HepG2 (cell line): ENCODE data around the gene STPG2. TPM values are rescaled to one million over a fixed set of nuclear protein-coding genes. Genes with fewer than 3 reads are reported as not detected.

Source experiments
- ATAC-seq: fragments of 200-7000 bp; cut with Tn5 transposase; 3 replicates; pipeline ENCODE4 v1.9.1; 2020; ENCODE audit warnings: mild to moderate bottlenecking, moderate library complexity
- BruUV-seq: library from RNA; stranded (reverse); fragments of 400-500 nt; replicated peaks from 2 replicates; lab custom pipeline; 2021; lab: Mats Ljungman, UMichigan
- CTCF ChIA-PET: fragments of 300-600 bp; formaldehyde crosslinking; extraction: SDS; loops from one replicate; lab custom pipeline; 2021; ENCODE audit warnings: low total read pairs, inconsistent platforms, low intra/inter-chr PET ratio; lab: Yijun Ruan, JAX
- POLR2A ChIA-PET: fragments of 350-600 bp; sonication (Branson Sonifier 250); formaldehyde crosslinking; loops from one replicate; lab custom pipeline; 2020; ENCODE audit warnings: antibody characterized with exemption, inconsistent platforms; lab: Yijun Ruan, JAX
- DNase-seq: peaks from one replicate; pipeline ENCODE4 v3.0.0-alpha.2; 2015; ENCODE audit warnings: low spot score
- FAIRE-seq: peaks from 3 replicates; lab custom pipeline; 2011; peaks lifted over from hg19 to GRCh38; lab: Jason Lieb, UNC
- H2AFZ ChIP-seq: one replicate; pipeline ENCODE4 v1.6.1; 2011; ENCODE audit warnings: low read length, inconsistent platforms
- H3K27ac ChIP-seq: fragments of 300-600 bp; 3 replicates; pipeline ENCODE4 v1.8.0; 2011; ENCODE audit warnings: mixed run types, mild to moderate bottlenecking, mixed read lengths, low read length, inconsistent platforms; ENCODE audit not compliant: insufficient read depth; ENCODE audit errors: extremely low read length
- H3K27me3 ChIP-seq, 2 experiments: fragments of 200-600 bp in 1 of 2; 2 replicates in 1 of 2; 3 replicates in 1 of 2; pipeline versions ENCODE4 v1.6.0 to v1.8.0; 2011; ENCODE audit warnings: low read length in 2 of 2, mild to moderate bottlenecking in 2 of 2, moderate library complexity in 2 of 2, inconsistent platforms in 1 of 2; ENCODE audit not compliant: insufficient read depth in 2 of 2, control insufficient read depth in 1 of 2
- H3K36me3 ChIP-seq, 2 experiments: fragments of 200-600 bp in 1 of 2; replicated peaks in 1 of 2; 2 replicates in 1 of 2; 3 replicates in 1 of 2; pipeline versions ENCODE4 v1.5.1 to v1.8.0; 2011; ENCODE audit warnings: low read length in 2 of 2, inconsistent platforms in 1 of 2; ENCODE audit not compliant: insufficient read depth in 2 of 2, control insufficient read depth in 1 of 2
- H3K4me1 ChIP-seq: 2 replicates; pipeline ENCODE4 v1.5.1; 2012; ENCODE audit warnings: low read length, inconsistent platforms; ENCODE audit not compliant: insufficient read depth
- H3K4me2 ChIP-seq: 2 replicates; pipeline ENCODE4 v1.6.0; 2011; ENCODE audit warnings: low read depth, low read length, inconsistent platforms
- H3K4me3 ChIP-seq, 3 experiments: fragments of 200-600 bp in 1 of 3; sonication (generic), shearing (Covaris generic) in 1 of 3; replicated peaks in 1 of 3; 2 replicates each; pipeline ENCODE4 v1.5.1; 2011 to 2016; ENCODE audit warnings: low read length in 3 of 3, inconsistent platforms in 2 of 3, low read depth in 2 of 3, mild to moderate bottlenecking in 2 of 3, control low read depth in 1 of 3, mixed read lengths in 1 of 3; ENCODE audit not compliant: insufficient read depth in 1 of 3
- H3K79me2 ChIP-seq: one replicate; pipeline ENCODE4 v1.6.1; 2011; ENCODE audit warnings: low read length, inconsistent platforms; ENCODE audit not compliant: insufficient read depth
- H3K9ac ChIP-seq: 2 replicates; pipeline ENCODE4 v1.6.0; 2011; ENCODE audit warnings: mild to moderate bottlenecking, low read depth, low read length, inconsistent platforms; ENCODE audit not compliant: insufficient read depth
- H3K9me3 ChIP-seq: 2 replicates; pipeline ENCODE4 v1.5.1; 2012; ENCODE audit warnings: mild to moderate bottlenecking, low read length
- H4K20me1 ChIP-seq: 2 replicates; pipeline ENCODE4 v1.6.0; 2011; ENCODE audit warnings: inconsistent platforms, mild to moderate bottlenecking, low read length, moderate library complexity; ENCODE audit not compliant: insufficient read depth
- CREB1 ChIP-seq, 2 experiments: fragments of 450-650 bp in 1 of 2; IDR thresholded peaks; 2 replicates each; pipeline ENCODE4 v1.6.1; 2016 to 2017; ENCODE audit warnings: control low read depth in 1 of 2, mild to moderate bottlenecking in 1 of 2, missing compliant biosample characterization in 1 of 2, missing genetic modification characterization in 1 of 2
- CREM ChIP-seq, 2 experiments: sonication (generic) in 1 of 2; formaldehyde crosslinking in 1 of 2; IDR thresholded peaks; 2 replicates each; pipeline versions ENCODE4 v1.4.0 to v1.6.1; 2016 to 2020; ENCODE audit warnings: antibody characterized with exemption in 1 of 2, mild to moderate bottlenecking in 1 of 2, missing genetic modification reagents in 1 of 2
- MAFK ChIP-seq, 2 experiments: IDR thresholded peaks in 1 of 2; conservative IDR thresholded peaks in 1 of 2; 2 replicates each; pipeline ENCODE4 v1.6.1; 2011; ENCODE audit warnings: improper control_type of control experiment in 2 of 2, low read length in 2 of 2
- RERE ChIP-seq: IDR thresholded peaks from 2 replicates; pipeline ENCODE4 v1.6.1; 2016; ENCODE audit warnings: low read depth, missing genetic modification reagents, missing compliant biosample characterization
- SIN3A ChIP-seq: IDR thresholded peaks from 2 replicates; pipeline ENCODE4 v1.6.1; 2011; ENCODE audit warnings: low read depth, mild to moderate bottlenecking, control low read depth, low read length, borderline replicate concordance
- TFE3 ChIP-seq: IDR thresholded peaks from 2 replicates; pipeline ENCODE4 v1.6.1; 2016
- ZNF580 ChIP-seq: IDR thresholded peaks from 2 replicates; pipeline ENCODE4 v1.6.1; 2016; ENCODE audit warnings: low read depth, borderline replicate concordance
- ZNF737 ChIP-seq: sonication (generic); formaldehyde crosslinking; IDR thresholded peaks from 2 replicates; pipeline ENCODE4 v1.5.0; 2020; ENCODE audit warnings: missing genetic modification reagents, mild to moderate bottlenecking, borderline replicate concordance
- WGBS: methylation state at CpG from one replicate; pipeline ENCODE4 v1.1.6; 2017; ENCODE audit warnings: low lambda C conversion rate; 5-methylcytosine and 5-hydroxymethylcytosine counted together
- in situ Hi-C: cut with HindIII; loops from 2 replicates; pipeline ENCODE4 v1.10.0; 2017; ENCODE audit warnings: low pct_unique_long_range_greater_than_20kb; ENCODE audit not compliant: extremely low pct_ligation_motif_present
- intact Hi-C: fragments of 100-400 bp; cut with micrococcal nuclease; formaldehyde crosslinking; loops from one replicate; pipeline ENCODE4 v1.10.0; 2022; ENCODE audit not compliant: unreplicated experiment
- polyA plus RNA-seq, 8 experiments: library from polyadenylated mRNA; depleted of rRNA in 3 of 8; stranded (reverse) in 7 of 8; unstranded in 1 of 8; fragments of >200 nt; fragmentation: Illumina TruSeq in 4 of 8; extraction: Trizol in 4 of 8; gene quantifications; 2 replicates each; pipeline versions ENCODE4 v1.2.1 to v1.2.3, GENCODE V29; 2011 to 2016; ENCODE audit warnings: low read depth in 4 of 8, missing spikeins in 1 of 8, mixed read lengths in 1 of 8; ENCODE audit not compliant: insufficient read depth in 1 of 8
- total RNA-seq, 5 experiments: library from RNA; depleted of rRNA; stranded (reverse); fragments of >200 nt; fragmentation: Illumina TruSeq; extraction: Trizol; gene quantifications; 2 replicates each; pipeline ENCODE4 v1.2.3, GENCODE V29; 2016; ENCODE audit warnings: low read depth in 1 of 5

STPG2 gene
- total and polyA plus RNA-seq, 2 of the 13 experiments (the other 11 are each of a cell fraction or from before 2014, with no cell fraction given) = 0.07 TPM; not detected in 1

GRCh38 chr4:97590266-97590665 is 553.0 kb downstream of the STPG2 start (continued):
- no peak for TF ChIP-seq MAFK (conservative IDR thresholded peaks at IDR 0.05 in 1 of 2, IDR thresholded peaks at IDR 0.05 in 1 of 2; ENCODE audit: low read length in 2 of 2)

GRCh38 chr4:97589481-97590196 is 553.6 kb downstream of the STPG2 start:
- in situ Hi-C loops (no loop called here), intact Hi-C loops (no loop called here)
- no peaks in the 10 kb centered on the region for H4K20me1 ChIP-seq
- FAIRE-seq = no peak
- CTCF ChIA-PET = no interaction called here
- no TSS peak for BruUV-seq
- WGBS = 45% methylated on average over 5 of the region's 5 CpGs
- no peaks in the 10 kb centered on the region for H3K36me3 ChIP-seq
- H3K4me1 ChIP-seq = no peaks in the 10 kb centered on the region
- no peak overlapping the region for H2AFZ ChIP-seq
- H3K9ac ChIP-seq = no peak overlapping the region
- H3K27ac ChIP-seq = no peak overlapping the region
- no peak for DNase-seq
- ATAC-seq = no peak
- H3K4me3 ChIP-seq = no peak overlapping the region
- TF ChIP-seq CREB1 (IDR thresholded peaks at IDR 0.05) (peak; percentile 51), CREB1 (CRISPR knock-in tag; IDR thresholded peaks at IDR 0.05) (no peak), RERE (CRISPR knock-in tag) (no peak), SIN3A (no peak), ZNF580 (CRISPR knock-in tag) (no peak), TFE3 (CRISPR knock-in tag) (no peak), ZNF737 (CRISPR knock-in tag) (no peak), CREM (IDR thresholded peaks at IDR 0.05) (no peak), CREM (CRISPR knock-in tag; IDR thresholded peaks at IDR 0.05) (no peak)
- H3K27me3 ChIP-seq = no peaks in the 10 kb centered on the region
- H3K79me2 ChIP-seq = no peaks in the 10 kb centered on the region
- peaks cover 28% of the 10 kb centered on the region for H3K9me3 ChIP-seq
- POLR2A ChIA-PET = no interaction called here
- H3K4me2 ChIP-seq = no peak overlapping the region
